Fibroblast of lung (primary cell): ENCODE measurements around the gene JAG2.

Experiments
- CTCF ChIP-seq, 2 donors: IDR thresholded peaks in 1 of 2; conservative IDR thresholded peaks in 1 of 2; 1 replicate in 1 of 2; 2 replicates in 1 of 2; pipeline ENCODE4 v1.5.1; 2011 to 2012; ENCODE audit warnings: low read length in 2 of 2, control low read depth in 1 of 2, inconsistent platforms in 1 of 2, low read depth in 1 of 2, mild to moderate bottlenecking in 1 of 2
- EZH2 ChIP-seq: IDR thresholded peaks from 2 replicates; pipeline ENCODE4 v1.5.1; 2012; ENCODE audit warnings: low read length, control low read depth, mild to moderate bottlenecking; ENCODE audit errors: missing control alignments

GRCh38 chr14:105165761-105166485 lies 2.7 kb downstream of the JAG2 start:
- TF ChIP-seq CTCF (conservative IDR thresholded peaks at IDR 0.05 in 1 of 2, IDR thresholded peaks at IDR 0.05 in 1 of 2; ENCODE audit: low read depth in 1 of 2, low read length in 2 of 2), result no peak
- no peak for TF ChIP-seq EZH2
